PC-9 (cell line): ENCODE measurements around the gene C16orf82.

ENCODE experiments used
- CTCF ChIP-seq: fragments of 200-600 bp; sonication (generic); conservative IDR thresholded peaks from 2 replicates; pipeline ENCODE4 v1.6.1; 2017; ENCODE audit warnings: mixed run types, antibody characterized with exemption, mild to moderate bottlenecking, moderate library complexity
- EZH2 ChIP-seq: fragments of 200-600 bp; sonication (generic); IDR thresholded peaks from 2 replicates; pipeline ENCODE4 v1.8.0; 2017; ENCODE audit warnings: antibody characterized with exemption, low read depth

- TF ChIP-seq CTCF = no peak
- TF ChIP-seq EZH2 = no peak
These were observed 46.7 kb upstream of the C16orf82 start for GRCh38 chr16:27020031-27020430.
